DMS153 treated with DMSO at 0.1 percent for 48 hours (cell line): ENCODE measurements around the gene ELSPBP1.
"Not testable (repeated sequence)": the region's sequence is repeated elsewhere in the genome, so short reads cannot be mapped to it uniquely, and the experiment has no call there.

Source experiments
- DNase-seq: peaks from one replicate; lab custom pipeline; 2025; ENCODE audit not compliant: unreplicated experiment; lab: John Stamatoyannopoulos, UW

The ELSPBP1 gene

DNA sequence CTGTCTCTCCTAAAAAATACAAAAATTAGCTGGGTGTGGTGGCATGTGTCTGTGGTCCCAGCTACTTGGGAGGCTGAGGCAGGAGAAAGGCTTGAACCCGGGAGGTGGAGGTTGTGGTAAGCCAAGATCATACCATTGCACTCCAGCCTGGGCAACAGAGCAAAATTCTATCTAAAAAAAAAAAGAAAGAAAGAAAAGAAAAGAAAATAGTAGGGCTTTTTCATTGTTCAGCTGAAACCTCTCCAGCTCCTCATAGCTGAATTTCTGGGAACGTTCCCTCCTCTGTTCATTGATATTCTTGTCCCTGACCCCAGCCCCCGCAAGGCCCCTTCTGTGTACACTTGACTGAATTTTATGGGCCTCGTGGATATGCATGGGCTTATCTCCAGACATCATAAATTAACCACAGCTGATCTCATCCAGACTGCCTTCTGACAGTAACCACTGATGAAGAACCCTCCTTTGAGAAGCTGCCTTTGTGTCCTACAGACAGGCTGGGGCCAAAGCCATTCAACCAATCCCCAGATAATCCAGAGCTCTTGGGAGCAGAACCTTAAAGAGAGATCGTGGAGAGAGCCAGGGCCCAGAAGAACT, at the start of gene ELSPBP1:
TSS of gene ELSPBP1 (plus strand) at position 424 of the 594 bp plus-strand sequence. CDS start 14,036 bp downstream, outside the sequence.
- no peak for DNase-seq

DNA sequence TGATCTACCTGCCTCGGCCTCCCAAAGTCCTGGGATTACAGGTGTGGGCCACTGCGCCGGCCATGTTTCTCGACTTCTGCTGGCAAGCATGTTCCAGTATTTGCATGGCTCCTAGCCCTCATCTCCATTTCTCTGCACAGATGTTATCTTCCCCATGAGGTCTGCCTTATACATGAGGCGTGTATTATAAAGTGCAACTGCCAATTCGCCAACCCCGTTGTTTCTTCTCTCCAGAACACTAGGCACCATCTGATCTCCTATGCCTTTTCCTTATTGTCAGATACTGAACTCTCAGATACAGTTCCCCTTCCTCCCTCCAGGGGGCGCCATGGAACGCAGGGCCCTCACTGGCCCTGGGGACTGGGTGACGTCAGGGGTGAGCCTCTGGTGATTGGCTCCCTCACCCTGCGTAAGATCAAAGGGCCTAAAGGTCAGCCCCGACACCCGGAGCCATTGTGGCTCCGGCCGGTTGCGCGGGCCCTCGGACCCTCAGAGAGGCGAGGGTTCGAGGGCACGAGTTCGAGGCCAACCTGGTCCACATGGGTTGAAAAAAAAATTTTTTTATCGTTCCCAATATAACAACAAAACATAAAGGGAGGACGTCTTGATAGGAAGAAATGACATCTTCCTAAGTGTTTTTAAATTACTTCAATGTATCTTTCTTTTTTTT, 44.4 kb upstream of the ELSPBP1 start:
- DNase-seq: not testable (repeated sequence)

DNA sequence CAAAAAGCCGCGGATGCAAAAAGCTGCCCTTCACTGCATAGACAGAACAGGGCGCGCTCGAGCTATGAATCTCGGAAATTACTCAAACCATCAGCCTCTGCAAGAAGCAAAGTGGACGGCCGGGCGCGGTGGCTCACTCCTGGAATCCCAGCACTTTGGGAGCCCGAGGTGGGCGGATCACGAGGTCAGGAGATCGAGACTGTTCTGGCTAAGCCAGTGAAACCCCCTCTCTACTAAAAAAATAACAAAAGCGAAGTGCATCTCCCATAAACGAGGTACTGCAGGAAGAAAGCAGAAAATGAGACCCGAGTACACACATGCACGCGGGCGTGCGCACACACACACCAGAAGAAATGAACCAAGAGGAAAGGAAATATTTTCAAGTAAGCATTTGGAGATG, 42.3 kb upstream of the ELSPBP1 start:
- DNase-seq: not testable (repeated sequence)

DNA sequence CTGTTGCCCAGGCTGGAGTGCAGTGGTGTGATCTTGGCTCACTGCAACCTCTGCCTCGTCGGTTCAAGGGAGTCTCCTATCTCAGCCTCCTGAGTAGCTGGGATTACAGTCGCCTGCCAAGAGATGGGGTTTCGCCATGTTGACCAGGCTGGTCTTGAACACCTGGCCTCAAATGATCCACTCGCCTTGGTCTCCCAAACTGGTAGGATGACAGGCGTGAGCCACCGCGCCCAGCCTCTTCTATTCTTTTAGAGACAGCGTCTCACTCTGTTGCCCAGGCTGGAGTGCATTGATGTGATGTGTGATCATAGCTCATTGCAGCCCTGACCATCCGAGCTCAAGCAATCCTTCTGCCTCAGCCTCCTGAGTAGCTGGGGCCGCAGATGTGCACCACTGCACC, 38.5 kb upstream of the ELSPBP1 start:
- DNase-seq: not testable (repeated sequence)

DNA sequence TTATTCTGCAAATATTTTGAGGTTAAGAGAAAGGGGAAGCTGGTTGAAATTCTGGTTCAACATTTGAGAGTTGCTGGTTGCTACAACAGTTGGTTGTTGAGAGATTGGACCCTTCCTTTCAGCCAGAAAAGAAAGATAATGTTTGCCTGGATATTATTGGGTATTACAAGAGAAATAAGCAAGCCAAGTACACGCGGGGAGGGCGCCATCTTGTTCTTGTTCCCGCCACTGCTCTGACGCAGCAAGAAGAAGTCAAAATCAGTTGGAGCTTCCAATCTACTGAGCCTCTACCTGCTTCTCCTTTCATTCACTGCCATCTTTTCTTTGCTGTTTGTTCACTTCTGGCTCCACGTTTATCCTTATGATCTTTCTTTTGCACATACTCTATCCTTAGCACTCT, 20.9 kb upstream of the ELSPBP1 start:
- DNase-seq: no peak

DNA sequence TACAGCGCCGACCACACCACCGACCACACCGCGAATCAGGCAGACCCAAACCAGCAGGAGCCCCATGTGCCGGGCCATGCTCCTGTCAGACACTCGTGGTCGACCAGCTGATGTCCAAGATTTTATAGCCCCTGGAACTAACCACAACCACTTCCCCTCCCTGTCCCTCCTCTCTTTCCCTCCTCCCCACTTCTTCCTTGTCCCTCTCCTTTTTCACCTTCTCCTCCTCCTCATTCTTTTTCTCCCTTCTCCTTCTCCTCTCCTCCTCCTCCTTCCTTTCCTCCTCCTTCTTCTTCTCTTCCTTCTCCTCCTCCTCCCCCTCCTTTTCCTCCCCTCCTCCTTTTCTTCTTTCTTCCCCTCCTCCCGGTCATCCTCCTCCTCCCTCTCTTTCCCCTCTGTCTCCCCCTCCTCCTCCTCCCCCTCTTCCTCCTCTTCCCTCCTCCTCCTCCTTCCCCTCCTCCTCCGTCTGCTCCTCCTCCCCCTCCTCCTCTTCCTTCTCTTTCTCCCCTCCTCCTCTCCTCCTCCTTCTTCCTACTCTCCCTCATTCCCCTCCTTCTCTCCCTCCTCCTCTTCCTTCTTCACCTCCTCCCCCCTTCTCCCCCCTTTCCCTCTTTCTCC, 3.1 kb upstream of the ELSPBP1 start:
- DNase-seq: no peak

DNA sequence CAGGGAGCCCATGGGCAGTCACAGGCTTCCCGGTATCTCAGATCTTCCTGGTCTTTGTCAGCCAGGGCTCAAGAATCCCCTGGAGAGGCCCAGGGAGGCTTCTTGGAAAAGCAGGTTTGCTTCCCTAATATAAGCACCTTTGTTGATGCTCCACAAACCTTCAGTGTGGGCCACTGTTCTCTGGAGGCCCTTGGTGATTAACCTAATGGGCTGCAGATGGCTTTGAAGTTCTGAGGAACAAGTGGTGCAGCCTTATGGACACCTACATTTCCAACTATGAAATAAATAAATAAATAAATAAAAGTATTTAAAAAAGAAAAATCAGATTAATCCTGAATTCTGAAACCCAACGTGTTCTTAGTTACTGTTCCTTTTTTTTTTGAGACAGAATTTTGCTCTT, 2.4 kb upstream of the ELSPBP1 start, which contains the start of gene BSPH1:
TSS of gene BSPH1 (minus strand) at position 101 of the 400 bp plus-strand sequence. CDS start at position 12, 89 bp downstream.
- no peak for DNase-seq

DNA sequence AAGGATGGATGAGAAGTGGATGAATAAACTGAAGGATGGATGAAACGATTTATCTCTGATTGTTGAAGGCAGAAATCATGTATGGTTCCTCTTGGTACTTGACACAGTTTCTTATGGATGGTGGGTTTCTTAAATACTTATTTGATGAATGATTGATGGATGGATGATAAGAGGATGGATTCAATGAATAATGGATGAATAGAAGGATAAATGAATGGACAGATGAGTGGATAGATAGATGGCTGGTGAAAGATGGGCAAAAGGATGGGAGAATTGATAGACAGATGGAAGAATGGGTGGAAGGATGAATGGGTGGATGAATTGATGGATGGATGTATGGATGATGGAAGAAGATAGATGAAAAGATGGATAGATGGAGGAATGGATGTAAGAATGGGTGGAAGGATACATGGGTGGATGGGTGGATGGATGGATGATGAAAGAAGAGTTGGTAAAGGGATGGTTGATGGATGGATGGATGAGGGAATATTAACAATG, 1.8 kb downstream of the ELSPBP1 start:
- DNase-seq: no peak

DNA sequence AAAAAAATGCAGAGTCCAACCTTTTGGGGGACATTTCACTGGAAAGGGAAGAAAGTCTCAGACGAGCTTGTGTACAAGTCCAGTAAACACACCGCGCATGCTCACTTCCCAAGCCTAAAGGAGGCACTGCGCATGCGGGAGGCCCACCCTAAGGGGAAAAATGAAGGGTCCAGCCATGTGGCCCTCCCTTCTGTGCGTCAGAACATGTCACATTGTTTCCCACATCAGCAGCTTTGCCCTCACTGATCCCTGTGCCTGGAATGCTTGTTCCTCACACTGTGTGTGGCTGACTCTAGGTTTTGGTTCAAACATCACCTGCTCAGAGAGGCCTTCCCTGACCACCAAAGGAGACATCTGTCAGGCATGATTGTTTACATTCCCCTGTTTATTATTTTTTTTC, 4.4 kb downstream of the ELSPBP1 start:
- no peak for DNase-seq

DNA sequence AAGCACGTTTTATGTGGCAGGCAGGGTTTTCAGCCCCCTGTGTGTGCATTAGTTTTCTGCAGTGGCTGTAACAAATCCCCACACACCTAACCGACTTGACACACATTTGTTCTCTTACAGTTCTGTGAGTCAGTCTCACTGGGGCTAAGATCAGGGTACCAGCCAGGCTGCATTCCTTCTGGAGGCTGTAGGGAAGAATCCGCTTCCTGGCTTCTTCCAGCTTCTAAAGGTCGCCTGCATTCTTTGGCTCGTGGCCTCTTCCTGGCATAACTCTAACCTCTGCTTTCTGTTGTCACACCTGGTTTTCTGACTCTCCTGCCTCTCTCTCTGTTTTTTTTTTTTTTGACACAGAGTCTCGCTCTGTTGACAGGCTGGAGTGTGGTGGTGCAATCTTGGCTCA, 6.4 kb downstream of the ELSPBP1 start:
- DNase-seq: no peak

DNA sequence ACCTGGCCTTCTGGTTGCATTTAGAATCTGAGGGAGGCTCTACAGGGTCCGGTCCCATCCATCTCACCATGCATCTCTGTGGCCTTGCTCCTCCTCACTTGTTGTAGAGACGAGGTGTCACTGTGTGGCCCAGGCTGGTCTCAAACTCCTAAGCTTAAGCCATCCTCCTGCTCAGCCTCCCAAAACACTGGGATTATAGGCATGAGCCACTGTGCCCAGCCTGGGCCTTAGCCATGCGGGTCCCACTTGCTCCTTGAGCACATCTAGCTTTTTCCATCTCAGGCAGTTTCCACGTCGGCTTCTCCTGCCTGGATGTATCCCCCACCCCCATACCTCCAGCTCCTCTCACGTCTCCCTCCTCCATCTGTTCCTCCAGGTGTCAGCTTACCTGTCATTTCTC, 9.8 kb downstream of the ELSPBP1 start:
- DNase-seq: no peak

DNA sequence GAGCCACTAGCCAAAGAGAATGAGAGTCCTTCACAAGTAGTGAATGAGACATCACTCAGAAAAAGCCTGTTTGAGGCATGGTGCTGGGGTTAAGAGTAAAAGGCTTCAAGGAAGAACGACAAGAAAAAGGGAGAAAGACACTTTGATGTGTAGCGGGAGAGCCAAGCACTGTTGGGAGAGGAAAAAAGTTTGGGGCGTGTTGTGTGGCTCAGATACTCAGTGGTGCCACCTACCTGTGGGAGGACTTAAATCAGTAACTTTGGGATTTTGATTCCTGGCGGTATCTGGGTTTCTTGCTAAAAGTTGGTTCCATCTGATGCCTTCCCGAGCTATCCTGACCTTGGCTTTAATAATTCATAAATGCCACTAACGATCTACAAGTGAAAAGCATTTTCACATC, 12.3 kb downstream of the ELSPBP1 start:
- no peak for DNase-seq

DNA sequence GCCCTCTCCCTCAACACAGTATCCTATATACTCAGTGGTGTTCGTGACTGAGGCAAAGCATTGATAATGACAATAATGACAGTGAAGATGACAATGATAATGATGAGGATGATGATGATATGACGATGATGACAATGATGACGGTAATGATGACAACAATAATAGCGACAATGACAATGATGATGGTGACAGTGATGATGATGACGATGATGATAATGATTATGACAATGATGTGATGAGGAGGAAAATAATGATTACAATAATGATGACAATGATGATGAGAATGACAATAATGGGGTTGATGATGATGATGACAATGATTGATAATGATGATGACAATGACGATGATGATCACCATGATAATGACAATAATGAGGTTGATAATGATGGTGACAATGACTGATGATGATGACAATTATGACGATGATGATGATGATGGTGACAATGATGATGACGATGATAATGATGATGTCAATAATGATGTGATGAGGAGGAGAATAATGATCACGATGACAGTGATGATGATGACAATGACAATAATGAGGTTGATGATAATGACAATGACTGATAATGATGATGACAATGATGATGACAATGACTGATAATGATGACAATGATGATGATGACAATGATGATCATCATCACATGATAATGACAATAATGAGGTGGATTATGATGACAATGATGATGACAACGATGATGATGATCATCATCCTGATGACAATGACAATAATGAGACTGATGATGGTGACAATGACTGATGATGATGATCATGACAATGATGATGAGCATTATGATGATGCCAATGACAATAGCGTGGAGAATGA, 16.7 kb downstream of the ELSPBP1 start:
- no peak for DNase-seq

DNA sequence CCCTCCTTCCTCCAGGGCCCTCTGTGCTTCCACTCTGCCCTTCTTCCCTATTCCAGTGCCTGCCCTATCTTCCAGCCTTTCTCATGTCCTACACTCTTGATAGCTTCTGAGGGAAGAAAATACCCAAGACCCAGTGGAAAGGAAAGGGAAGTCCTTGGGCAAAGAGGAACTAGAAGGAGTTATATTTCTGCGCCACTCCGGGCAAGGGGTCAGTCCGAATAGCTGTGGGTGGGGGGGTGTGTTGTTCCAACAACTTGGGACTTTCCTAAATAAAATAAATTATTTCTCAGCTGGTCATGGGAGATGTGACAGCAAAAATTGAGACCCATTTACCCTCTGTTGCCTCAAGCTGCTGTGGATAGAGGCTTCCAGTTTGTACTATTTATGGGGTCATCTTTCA, 26.3 kb downstream of the ELSPBP1 start:
- DNase-seq: no peak

DNA sequence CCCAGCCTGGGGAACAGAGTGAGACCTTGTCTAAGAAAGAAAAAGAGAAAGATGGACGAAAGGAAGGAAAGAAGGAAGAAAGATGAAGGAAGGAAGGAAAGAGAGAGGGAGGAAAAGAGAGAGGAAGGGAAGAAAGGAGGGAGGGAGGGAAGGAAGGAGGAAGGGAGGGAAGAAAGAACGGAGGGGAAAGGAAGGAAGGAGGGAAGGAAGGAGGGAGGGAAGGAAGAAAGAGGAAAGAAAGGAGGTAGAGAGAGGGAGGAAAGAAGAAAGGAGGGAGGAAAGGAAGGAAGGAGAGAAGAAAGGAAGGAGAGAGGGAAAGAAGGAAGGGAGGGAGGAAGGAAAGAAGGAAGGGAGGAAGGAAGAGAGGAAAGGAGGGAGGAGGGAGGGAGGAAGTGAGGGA, 28.6 kb downstream of the ELSPBP1 start:
- no peak for DNase-seq

DNA sequence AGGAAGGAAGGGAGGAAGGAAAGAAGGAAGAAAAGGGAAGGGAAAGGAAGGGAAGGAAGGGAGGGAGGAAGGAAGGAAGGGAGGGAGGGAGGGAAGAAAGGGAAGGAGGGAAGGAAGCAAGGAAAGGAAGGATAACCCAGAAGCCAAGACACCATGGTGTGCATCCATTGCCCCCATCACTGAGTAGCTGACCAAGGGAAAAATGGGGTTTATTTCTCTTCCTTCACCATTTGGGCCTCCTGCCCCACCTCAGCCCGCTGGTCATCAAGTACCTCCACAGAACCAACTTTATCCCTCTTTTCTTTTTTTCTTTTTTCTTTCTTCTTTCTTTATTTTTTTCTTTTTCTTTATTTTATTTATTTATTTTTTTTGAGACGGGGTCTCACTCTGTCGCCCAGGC, 29.1 kb downstream of the ELSPBP1 start:
- no peak for DNase-seq

DNA sequence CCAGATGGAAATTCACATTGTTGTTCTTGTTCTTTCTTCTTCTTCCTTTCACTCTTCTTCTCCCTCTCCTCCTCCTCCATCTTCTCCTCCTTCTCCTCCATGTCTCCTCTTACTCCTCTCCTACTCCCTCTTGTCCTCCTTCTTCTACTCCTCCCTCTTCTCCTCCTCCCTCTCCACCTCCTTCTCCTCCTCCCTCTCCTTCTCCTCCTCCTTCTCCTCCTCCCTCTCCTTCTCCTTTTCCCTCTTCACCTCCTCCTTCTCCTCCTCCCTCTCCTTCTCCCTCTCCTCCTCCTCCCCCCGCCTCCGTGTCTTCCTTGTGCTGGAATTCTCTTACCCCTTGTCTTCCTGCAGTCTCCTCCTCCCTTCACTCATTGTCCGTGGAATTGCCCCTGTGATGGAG, 31.0 kb downstream of the ELSPBP1 start:
- no peak for DNase-seq

DNA sequence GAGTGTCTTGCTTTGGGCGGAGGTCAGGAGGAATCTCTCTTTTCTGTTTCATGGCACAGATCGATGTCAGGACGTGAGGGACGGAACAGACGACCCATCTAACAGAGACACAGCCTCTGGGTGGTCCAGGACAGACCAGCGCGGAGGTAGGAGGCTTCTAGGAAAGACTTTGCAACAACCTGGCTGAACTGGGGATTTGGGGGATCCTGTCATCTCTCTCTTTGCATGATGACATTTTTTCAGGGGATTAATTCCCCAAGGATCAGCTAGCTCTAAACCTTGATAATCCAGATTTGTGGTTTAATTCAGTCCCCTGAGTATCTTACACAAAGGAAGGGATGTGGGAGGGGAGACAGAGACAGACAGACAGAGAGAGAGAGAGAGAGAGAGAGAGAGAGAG, 35.0 kb downstream of the ELSPBP1 start:
- DNase-seq: no peak

DNA sequence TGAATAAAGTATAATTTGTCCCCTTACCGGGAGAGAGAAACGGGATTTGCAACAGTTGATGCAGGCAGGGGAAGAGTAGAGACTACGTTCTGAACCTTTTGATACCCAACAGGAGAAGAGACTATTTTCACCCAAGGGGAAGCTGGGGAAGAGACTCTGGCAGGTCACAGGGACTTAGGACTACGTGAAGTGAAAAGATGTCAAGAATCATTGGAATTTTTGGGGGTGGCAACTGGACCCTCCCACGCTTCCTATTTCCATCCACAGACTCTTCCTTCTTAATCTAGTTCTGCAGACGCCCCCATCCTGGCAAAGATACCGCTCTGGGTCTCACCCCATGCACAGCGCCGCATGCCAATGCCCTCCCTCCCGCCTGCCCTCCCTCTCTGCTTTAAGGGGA, 35.6 kb downstream of the ELSPBP1 start:
- DNase-seq: no peak

DNA sequence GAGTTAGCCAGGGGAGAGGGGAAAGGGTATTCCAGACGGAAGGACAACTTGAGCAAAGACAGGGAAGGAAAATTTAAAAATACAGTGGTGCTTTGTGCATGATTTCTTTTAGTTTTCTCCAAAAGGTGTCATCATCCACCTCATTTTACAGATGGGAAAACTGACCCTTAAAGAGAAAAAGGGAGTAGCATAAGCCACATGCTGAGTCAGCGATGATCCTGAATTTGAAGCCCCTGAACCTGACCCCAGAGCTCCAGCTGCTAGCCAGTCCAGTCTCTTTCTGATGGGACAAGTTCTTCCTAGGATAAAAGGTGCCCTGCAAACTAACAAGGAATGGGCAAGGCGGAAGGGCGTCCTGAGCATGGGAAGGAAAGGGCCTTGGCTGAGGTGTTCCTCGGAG, 39.2 kb downstream of the ELSPBP1 start:
- no peak for DNase-seq

DNA sequence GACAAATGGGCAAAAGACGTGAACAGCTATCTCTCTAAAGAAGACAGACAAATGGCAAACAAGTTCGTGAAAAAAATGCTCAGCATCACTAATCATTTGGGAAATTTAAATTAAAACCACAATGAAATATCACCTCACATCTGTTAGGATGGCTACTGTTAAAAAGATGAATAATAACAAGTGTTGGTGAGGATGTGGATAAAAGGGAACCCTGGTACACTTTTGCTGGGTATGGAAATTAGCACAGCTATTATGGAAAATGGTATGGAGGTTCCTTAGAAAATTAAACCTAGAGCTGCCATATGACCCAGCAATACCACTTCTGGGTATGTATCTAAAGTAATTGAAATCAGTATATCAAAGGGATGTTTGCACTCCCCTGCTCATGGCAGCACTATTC, 42.3 kb downstream of the ELSPBP1 start:
- no peak for DNase-seq
